T-helper 2 cell treated with Interferon-gamma antibody and Interleukin-4, amounts not matched to agents 100 ng/mL and 5 ng/mL, for 36 hours (primary cell): ENCODE data around the gene PDE4A. TPM values are rescaled to one million over a fixed set of nuclear protein-coding genes. Genes with fewer than 3 reads are reported as not detected.
"Not testable (repeated sequence)": the region's sequence is repeated elsewhere in the genome, so short reads cannot be mapped to it uniquely, and the experiment has no call there.

Experiments
- intact Hi-C: fragments of 100-400 bp; cut with micrococcal nuclease; formaldehyde crosslinking; loops from one replicate; pipeline ENCODE4 v1.15.1; 2023
- total RNA-seq: library from RNA; stranded (reverse); gene quantifications from 2 replicates; pipeline ENCODE4 v1.2.3, GENCODE V29; 2022

Gene PDE4A
- total RNA-seq, 1 donor from 2014 or later, result 61.2 TPM

DNA sequence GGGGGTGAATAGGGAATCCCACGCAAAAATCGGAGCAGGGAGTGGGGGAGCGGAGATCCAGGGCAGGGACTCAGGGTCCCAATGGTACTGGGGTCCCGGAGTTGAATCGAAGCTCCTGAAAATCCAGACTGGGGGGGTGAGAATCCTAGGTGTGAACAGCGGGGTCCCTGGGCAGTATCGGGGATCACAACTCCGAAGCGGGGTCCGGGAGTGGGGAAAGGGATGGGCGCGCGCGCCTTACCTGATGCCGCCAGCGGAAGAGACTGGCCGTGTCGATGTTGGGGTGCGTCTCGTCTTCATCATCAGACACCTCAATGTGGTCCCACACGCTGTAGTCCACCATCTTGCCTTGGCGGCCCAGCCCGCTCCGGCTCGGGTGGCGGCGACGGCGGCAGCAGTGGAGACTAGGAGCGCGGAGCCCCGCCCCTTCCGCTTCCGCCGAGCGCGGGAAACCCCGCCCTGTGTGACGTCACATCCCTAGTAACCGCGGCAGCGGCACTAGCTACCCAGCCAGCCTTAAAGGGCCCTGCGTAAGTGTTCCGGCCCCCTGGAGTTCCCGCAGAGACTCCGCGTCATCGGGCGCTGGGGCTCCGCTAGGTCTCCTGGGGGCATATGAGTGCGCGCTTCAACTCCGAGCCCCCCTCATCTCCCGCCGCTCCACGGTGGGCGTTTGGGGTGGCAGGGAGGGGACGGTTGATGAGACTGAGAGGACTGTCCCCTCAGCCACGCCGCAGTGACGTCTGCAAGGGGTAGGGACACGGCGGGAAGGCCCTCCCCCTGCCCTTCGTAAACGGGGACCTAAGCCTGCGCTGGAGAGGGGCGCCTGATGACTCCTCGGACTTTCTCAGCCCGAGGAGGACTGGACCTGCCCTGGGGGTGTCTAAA, 17.0 kb upstream of the PDE4A start, which contains the start of gene CDC37:
Gene CDC37 (minus strand): TSS at position 406 of the 885 bp plus-strand sequence. CDS start 63 bp downstream, at position 343.
- intact Hi-C loops, result loop anchor here (1.0 to 5.0 kb wide), 8 partner anchors 16 to 249 kb away; partner anchors contain the start of genes DNMT1, ILF3 and TYK2

GRCh38 chr19:10404888-10405820, 15.2 kb upstream of the PDE4A start:
- intact Hi-C loops, result loop anchor here (1.0 to 5.0 kb wide), 4 partner anchors 31 to 247 kb away; partner anchors contain the start of gene ILF3

DNA sequence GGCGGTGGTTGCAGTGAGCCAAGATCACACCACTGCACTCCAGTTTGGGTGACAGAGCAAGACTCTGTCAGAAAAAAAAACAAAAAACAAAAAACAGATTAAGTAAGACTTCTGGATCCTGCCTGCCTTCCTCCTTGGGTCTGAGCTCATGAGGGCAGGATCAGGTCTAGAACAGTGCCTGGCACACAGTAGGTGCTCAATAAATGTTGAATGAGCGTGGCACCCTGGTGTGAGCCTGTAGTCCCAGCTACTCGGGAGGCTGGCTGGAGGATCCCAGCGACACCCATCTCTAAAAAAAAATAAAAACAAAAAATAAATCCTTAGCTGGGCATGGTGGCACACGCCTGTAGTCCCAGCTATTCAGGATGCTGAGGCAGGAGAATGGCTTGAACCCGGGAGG, 14.1 kb upstream of the PDE4A start:
- intact Hi-C loops, result no loop called here

- intact Hi-C loops, result no loop called here
Measured at GRCh38 chr19:10407096-10407495, 13.2 kb upstream of the PDE4A start.

GRCh38 chr19:10408511-10409283, 11.6 kb upstream of the PDE4A start:
- intact Hi-C loops, result loop anchor here (1.0 kb wide), 1 partner anchor 8 kb away; no protein-coding TSS in a partner anchor

DNA sequence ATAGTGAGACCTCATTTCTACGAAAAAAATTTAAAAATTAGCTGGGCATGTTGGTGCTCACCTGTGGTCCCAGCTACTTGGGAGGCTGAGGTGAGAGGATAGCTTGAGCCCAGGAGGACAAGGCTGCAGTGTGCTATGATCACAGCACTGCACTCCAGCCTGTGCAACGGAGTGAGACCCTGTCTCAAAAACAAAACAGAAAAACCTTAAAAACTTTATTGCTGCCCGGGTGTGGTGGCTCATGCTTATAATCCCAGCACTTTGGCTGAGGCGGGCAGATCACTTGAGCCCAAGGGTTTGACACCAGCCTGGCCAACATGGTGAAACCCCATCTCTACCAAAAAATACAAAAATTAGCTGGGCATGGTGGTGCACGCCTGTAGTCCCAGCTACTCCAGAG, 9.1 kb upstream of the PDE4A start:
- intact Hi-C loops, result not testable (repeated sequence)

DNA sequence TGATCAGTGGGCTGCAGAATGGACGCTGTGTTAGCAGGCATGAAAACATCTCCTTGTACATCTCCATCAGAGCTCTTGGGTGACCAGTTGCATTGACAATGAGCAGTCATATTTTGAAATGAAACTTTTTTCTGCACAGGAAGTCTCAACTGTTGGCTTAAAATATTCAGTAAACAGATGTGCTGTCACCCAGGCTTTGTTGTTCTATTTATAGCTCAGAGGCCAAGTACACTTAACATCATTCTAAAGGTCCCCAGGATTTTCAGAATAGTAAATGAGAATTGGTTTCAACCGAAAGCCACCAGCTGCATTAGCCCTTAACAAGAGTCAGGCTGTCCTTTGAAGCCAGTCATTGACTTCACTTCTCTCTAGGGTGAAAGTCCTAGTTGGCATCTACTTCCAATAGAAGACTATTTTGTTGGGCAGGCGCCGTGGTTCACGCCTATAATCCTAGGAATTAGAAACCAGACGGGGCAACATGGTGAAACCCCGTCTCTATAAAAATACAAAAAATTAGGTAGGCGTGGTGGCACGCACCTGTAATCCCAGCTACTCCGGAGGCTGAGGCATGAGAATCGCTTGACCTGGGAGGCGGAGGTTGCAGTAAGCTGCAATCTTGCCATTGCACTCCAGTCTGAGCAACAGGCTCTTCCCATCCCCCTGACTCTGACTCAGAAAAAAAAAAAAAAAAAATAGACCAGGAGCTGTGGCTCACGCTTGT, 7.9 kb upstream of the PDE4A start:
- intact Hi-C loops, result no loop called here

GRCh38 chr19:10416083-10416379, 4.3 kb upstream of the PDE4A start:
- intact Hi-C loops, result loop anchor here (1.0 to 5.0 kb wide), 3 partner anchors 8 to 309 kb away; partner anchors contain the start of genes CDKN2D, KRI1 and PPAN

DNA sequence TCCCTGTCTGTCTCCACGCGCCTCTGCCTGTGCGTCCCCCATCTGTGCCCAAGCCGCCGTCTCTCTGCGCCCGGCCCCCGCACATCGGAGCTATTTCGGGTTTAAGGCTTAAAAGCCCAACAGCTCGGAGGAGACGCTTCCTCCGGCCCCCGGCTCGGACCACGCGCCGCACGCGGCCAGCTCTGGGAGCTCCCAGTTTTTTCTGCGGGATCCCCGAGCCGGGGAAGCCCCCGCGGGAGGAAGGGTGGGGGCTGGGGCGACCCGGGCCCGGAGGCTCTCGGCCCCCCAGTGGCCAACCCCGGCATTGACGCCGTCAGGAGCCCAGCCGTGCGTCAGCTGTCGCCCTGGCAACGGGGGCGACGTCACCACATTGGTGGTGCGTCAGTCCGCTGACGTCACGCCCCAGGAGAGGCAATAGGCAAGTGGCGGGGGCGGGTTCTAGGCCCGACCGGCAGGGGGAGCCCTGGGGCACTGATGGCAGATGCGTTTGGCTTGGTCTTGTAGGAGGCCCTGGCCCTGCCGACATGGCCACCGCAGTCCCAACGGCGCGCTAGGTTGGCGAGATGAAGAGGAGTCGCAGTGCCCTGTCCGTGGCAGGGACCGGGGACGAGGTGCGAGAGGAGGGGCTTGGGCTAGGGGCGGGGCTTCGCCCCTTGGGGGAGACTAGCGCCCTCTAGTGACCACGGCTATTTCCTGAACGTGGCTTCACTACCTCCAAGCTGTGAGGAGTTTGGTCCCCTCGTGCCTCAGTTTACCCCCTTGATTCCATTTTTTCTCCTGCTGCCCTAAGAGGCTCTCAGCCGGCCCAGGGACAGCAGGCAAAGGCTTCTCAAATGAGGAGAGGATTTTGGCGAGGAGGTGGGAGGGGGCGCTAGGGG, 3.7 kb upstream of the PDE4A start:
- intact Hi-C loops, result loop anchor here (1.0 to 5.0 kb wide), 3 partner anchors 8 to 309 kb away; partner anchors contain the start of genes CDKN2D, KRI1 and PPAN

DNA sequence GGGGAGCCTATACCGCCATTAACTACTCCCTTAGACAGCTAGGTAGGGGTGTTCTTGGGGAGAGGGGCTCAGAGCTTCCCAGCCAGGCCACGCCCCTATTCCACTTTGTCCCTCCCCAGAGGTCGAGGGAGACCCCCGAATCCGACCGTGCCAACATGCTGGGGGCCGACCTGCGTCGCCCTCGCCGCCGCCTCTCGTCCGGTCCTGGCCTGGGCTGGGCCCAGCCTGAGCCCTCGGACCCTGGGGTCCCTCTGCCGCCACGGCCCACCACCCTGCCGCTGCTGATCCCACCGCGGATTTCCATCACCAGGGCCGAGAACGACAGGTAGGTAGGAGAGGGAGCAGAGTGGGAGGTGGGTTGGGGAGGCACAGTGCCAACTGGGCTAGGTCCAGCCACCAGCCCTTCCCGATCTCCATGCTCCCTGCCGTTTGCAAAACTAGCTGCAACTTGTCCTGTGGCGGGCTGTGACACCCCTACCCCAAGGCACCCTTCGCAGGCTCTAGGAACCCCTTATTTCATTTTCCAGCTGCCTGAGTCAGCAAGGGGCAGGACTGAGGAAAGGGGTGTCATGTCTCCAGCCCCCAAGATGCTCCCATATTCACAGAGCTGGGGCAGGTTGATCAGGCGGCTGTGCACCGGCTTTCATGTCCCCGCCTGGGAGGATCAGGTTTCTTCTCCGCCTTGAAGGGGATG, 2.6 kb upstream of the PDE4A start:
- intact Hi-C loops, result loop anchor here (5.0 kb wide), 2 partner anchors 150 to 310 kb away; partner anchors contain the start of genes CDKN2D, KRI1 and PPAN

DNA sequence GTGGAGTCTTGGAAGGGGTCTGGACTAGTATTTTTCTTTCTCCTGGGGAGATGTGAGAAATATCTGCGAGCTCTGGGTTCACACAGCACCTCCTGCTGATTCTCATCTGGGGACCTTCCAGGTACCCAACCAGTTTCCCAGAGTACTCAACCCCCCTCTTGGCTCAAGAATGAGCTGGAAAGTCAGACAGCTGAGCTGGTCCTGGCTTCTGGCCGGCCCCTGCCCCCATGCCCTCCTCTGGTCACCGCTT, 2.2 kb upstream of the PDE4A start:
- intact Hi-C loops, result loop anchor here (5.0 kb wide), 2 partner anchors 149 to 311 kb away; partner anchors contain the start of genes CDKN2D, KRI1 and PPAN

DNA sequence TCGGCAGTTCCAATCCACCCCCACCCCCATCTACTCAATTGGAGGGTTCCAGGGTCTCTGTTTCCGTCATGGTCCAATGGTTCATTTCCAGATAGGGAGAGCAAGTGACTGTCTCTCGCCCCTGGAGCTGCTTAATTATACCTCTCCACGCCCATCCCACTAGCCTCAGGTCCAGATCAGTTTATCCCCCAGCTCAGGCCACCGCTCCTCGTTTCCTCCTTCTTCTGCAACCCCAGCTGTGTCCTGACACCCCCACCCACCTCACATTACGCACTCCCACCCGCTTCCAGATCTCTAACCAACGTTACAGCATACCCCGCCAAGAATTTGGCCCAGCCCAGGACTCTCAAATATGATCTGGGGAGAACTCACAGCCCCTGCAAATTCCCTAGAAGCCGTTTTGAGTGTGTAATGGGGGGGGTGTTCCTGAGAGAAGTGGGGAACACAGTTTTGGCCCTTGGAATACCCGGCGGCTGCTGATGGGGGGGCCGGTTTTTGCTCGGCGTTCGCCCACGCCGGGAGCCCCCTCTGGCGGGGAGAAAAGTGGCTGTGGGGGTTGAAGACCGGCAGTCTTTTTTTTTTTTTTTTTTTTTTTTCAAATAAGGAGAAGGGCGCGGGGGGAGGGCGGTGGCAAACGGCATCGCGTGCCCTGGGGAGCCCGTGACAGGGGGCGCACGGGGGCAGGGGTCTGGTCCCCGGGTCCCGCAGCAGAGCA, 1.7 kb upstream of the PDE4A start:
- intact Hi-C loops, result loop anchor here (1.0 to 5.0 kb wide), 5 partner anchors 10 to 311 kb away; partner anchors contain the start of genes CDC37, CDKN2D, KRI1 and PPAN

DNA sequence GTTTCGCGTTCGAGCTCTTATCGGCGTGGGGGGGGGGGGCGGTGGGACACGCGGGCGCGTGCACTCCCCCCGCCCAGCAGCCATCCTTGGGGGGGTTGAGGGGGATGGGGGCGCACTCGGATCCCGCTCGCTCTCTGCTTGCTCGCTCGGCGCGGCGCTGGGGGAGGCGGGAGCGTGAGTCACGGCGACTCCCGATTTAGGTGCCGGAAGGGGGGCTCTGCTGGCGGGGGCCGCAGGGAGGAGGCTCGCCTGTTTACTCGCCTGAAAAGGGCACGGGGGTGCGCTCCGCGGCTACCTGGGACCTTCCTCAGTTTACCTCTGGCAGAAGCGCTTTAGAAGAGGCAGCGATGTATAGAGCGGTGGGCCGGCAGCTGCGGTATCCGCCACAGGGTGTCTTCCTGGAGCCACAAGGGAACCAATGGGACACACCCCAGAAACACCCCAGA, 1.1 kb upstream of the PDE4A start:
- intact Hi-C loops, result loop anchor here (1.0 to 5.0 kb wide), 5 partner anchors 9 to 312 kb away; partner anchors contain the start of genes CDC37, CDKN2D, KRI1 and PPAN

GRCh38 chr19:10419646-10420443, 493 bp upstream of the PDE4A start:
- intact Hi-C loops, result loop anchor here (1.0 to 10.0 kb wide), 7 partner anchors 8 to 675 kb away; partner anchors contain the start of genes CDC37, CDKN2D, KEAP1 and KRI1

GRCh38 chr19:10421240-10422045, 1.1 kb downstream of the PDE4A start:
- intact Hi-C loops, result loop anchor here (5.0 to 10.0 kb wide), 2 partner anchors 81 to 673 kb away; partner anchors contain the start of gene KEAP1

DNA sequence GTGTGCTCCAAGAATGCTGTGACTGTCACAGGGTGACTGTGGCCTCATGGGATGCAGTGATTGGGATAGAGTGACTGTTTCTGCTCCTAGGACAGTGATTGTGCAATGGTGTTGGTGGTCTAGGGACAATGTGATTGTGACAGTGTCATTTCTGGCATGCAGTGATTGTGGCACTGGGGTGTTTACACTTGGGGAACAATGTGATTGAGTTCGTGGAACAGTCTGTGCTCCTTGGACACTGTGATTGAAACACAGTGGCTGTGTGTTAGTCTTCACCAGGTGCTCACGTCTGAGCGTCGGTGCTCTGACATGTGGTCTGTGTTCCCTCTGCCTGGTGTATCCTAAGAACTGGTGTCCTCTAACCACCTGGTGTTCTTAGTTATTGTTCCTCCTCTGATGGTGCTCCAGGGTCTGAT, 1.7 kb downstream of the PDE4A start:
- intact Hi-C loops, result loop anchor here (5.0 to 10.0 kb wide), 2 partner anchors 80 to 673 kb away; partner anchors contain the start of gene KEAP1
